GM19238 (cell line): ENCODE data around the gene GMCL2.

Source experiments
- DNase-seq: peaks from one replicate; pipeline ENCODE4 v3.0.0; 2011; ENCODE audit warnings: low spot score; ENCODE audit not compliant: insufficient read length

Gene GMCL2

DNA sequence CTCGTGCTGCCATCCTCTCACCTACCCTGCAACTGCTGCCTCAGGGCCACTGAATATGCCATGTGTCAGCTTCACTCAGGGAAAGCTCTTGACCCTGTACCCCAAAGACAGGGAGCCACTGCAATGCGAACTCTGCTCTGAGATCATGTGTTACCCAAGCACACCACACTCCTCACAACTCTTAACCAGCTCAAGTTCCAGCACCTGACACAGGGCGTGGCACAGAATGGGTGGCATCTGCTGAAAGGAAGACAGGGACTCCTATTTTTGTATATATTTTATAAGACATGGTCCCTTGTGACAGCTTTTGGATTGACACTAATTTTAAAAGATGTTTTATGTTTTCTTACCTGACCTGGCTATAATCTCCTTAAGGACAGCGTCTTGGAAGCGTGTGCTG lies 34.7 kb upstream of the GMCL2 start:
- DNase-seq, result no peak

DNA sequence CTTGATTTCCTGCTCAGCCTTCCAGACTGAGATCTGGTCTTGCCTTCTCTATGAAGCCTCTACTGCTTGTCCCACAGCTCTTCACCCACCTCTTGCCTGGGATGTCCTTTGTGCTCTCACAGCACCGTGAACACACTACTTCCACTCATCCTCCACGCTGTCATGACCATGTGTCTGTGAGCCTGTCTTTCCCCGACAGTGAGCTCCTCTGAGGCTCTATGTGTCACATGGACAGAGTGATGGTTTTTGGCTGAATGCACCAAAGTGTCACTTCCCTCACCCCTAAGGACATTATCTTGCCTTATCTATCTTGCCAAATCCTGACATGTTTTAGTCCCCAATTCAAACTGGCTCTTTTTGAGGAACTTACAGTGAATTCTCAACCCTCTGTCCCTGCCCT lies 34.1 kb upstream of the GMCL2 start:
- no peak for DNase-seq

DNA sequence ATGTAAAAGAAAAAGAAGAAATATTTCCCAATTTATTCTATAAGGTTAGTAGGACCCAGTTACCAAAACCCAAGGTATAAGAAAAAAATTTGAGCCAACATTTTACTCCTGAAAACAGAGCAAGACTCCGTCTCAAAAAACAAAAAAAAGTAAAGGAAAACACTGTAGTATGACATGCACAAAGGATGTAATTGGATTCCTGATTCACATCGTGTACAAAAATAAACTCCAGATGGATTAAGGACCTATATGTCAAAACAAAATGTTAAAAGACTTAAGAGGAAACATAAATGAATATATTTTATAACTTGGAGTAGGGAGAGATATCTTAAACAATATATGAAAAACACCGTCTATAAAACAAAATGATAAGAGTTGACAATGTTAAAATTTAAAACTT lies 31.7 kb upstream of the GMCL2 start:
- no peak for DNase-seq

- no peak for DNase-seq
Observed at GRCh38 chr5:178218237-178218776, 31.1 kb upstream of the GMCL2 start.

- DNase-seq, result no peak
Observed at GRCh38 chr5:178216779-178217178, 29.6 kb upstream of the GMCL2 start.

DNA sequence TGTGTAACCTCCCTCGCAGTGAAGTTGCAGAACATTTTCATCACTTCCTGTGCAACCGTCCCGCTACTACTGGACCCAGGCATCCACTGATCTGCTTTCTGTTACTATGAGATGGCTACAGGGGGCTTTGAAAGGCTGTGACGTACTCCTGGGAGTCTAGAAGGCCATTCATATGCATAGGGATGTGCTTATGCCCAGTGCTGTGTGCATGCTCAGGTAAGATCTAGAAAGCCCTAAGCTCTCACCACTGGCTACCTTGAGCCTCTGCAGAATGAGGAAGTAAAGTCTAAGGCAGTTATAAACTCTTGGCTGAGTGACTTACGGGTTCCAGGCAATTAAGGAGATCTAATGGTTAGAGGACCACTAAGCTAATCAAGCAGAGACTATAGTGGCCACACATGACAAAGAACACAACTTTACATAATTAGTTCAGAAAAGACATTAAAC lies 28.9 kb upstream of the GMCL2 start:
- DNase-seq, result no peak

- no peak for DNase-seq
Observed at GRCh38 chr5:178215280-178216002, 28.3 kb upstream of the GMCL2 start.

DNA sequence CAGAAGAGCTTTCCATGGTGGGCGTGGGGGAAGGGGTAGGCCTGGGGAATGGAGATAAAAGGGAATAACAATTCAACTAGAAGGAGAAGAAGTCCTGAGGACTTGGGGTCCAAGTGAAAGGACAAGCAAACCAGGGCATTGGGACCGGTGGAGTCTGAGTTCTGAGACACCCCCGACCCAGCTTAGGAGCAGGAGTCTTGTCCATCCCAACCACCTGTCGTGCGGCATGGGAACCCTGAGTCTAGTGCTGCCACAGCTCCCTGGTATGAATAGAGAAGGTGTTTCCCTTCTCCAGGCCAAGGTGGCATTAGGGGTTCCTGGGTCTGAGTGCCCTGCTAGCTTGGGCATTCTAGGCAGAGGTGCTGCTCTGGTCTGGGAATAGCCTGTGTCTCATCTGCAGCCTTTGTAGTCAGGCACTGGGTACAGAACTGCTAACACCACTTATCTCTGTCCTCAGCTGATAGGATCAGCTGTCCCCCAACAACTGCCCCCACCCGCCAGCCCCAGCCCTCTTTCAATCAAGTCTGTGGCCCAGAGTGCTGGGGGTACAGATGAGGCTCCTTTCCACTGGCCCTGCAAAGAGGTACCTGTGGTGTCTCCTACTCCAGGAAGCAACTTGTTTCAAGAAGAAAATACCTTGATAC lies 27.1 kb upstream of the GMCL2 start:
- DNase-seq, result no peak

- DNase-seq, result no peak
Observed at GRCh38 chr5:178213748-178214151, 26.6 kb upstream of the GMCL2 start.

DNA sequence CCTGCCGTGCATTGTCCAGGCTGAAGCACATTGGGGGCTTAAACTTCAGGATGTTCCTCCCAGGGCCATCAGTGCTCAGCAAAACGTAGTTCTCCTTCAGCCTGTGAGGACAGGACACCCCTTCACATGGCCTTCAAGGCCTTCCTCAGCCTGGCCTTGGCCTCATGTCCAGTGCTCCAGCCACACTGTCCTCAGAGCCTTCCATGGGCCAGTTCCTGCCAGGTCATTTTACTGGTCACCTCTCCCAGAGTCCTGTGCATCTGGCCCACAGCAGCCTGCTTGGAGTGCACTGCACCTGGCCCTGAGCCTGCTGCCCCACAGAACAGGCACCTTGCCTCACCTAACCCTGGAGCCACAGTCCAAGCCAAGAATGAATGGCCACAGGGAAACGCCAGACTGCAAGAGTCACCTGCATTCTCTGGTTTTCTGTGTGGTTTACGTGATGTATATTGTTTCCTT lies 25.9 kb upstream of the GMCL2 start:
- no peak for DNase-seq

- DNase-seq, result no peak
Observed at GRCh38 chr5:178212241-178213002, 25.3 kb upstream of the GMCL2 start.

GRCh38 chr5:178211095-178212048 lies 24.2 kb upstream of the GMCL2 start:
- DNase-seq, result no peak

DNA sequence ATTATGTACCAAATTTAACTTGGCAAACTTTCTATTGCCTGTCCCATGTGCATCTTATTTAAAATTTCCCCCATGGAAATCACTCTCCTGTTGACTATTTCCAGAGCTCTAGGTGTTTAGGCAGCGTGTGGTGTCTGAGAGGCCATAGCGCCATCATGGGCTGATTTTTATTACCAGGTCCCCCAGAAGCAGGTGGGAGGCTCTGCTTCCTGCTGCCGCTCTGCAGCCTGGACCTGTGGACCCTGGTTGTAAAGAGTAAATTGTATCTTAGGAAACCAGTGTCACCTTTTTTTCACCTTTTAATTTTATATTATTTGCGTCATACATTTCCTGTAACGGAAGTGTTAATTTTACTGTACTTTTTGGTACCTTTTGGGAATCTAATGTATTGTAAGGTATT lies 23.5 kb upstream of the GMCL2 start:
- DNase-seq, result no peak

DNA sequence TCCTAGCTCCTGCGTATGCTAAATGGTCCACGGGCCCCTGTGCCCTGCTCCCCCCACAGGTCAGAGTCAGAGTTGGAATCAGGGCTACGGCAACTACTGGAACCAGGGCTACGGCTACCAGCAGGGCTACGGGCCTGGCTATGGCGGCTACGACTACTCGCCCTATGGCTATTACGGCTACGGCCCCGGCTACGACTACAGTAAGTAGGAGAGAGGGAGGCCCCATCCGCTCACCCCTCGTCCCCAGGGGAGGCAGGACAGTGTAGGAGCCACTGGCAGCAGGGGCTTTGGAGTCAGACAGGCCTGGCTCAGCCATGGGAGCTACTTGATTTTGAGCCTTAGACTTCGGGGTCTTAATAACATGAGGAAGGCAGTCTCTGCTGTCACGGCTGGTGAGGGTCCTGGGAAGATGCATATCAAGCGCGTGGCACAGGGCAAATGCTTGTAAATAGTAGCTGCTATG lies 22.9 kb upstream of the GMCL2 start:
- no peak for DNase-seq

DNA sequence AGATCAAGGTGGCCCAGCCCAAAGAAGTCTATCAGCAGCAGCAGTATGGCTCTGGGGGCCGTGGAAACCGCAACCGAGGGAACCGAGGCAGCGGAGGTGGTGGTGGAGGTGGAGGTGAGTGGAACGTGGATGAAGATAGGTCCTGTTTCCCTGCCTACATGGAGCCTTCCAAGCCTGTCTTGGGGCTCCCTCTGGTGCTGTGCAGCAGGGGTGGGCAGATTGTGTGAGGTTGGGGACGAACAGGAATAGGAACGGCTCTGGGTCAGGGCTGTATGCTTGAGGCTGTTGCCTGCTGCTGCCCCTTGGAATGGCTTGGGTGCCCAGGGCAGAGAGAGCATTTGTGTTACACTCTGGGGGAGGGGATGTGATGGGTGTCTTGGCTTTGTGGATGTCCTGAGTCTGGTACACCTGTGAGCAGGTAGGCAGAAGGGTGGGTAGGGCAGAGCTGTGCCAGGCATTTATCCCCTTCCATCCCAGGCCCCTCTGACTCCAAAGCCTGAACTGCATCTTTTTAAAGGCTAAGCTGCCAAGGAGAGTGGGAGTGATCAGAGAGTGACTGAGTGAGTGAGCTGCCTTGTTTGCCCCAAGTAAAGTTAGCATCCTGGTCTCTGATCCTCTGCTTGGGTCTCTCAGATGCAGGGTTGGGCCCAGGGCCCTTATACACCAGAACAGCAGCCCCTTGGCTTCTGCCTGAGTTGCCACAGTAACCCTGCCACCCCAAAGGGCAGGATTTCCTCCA lies 22.3 kb upstream of the GMCL2 start:
- DNase-seq, result no peak

DNA sequence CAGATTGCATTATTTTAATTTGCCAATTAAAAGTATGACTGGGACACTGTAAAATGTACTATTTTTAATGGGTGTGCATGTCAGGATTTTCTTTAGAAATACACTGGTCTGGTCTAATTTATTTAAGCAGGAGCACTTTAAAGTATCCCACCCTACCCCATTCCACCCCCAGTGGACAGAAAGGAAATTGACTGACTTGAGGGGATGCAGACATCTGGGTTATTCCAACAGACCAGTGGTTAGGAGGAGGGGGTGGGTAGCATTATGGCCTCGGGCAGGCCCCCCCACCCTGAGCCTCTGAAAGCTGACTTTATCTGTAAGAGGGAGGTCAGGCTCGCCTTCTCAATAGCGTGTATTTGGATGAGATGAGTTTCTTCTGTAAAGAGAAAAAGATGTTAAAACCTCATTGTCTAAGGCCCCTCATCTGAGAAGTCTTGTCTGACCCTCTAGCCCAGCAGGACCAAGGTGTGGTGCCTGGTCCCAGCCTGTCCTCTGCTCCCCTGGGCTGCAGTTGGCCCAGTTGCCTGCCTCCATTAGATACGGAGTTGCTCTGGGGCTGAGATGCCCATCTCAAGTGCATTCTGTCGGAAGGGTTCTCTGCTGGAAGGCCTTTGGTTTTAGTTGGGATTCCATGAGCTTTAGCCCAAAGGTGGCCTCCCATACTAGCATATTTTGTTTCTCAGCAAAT lies 21.5 kb upstream of the GMCL2 start:
- DNase-seq, result no peak

DNA sequence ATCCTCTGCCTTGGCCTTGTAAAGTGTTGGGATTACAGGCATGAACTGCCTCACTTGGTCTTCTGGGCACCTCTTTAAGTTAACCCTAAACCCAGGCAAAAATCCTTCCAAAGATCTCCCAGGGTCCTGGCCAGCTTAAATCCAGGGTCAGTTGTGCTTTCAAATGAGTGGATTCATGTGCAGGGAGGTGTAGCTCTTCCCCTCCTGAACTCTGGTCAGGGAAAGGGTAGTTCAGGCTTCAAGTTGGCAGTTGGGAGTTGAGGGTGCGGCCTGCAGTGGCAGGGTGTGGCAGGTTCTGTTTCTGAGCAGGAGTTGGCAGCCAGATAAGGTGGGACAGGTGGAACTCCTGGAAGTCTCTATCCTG lies 20.7 kb upstream of the GMCL2 start:
- DNase-seq, result no peak

- no peak for DNase-seq
Observed at GRCh38 chr5:178207183-178207916, 20.2 kb upstream of the GMCL2 start.
